Measurements from ENCODE around the gene C12orf76. TPM values are rescaled to one million over a fixed set of nuclear protein-coding genes. Genes with fewer than 3 reads are reported as not detected.
"Not testable (repeated sequence)": the region's sequence is repeated elsewhere in the genome, so short reads cannot be mapped to it uniquely, and the experiment has no call there.

Gene C12orf76
- total RNA-seq, 1 donor from 2014 or later: 14.7 TPM

- peak in 1 of 2 donors; percentile 19 for DNase-seq (ENCODE audit: low read depth in 2 of 2)
These were observed 25.0 kb downstream of the C12orf76 start for GRCh38 chr12:110023059-110023980.

GRCh38 chr12:110020956-110021355, 27.4 kb downstream of the C12orf76 start:
- DNase-seq (ENCODE audit: low read depth in 2 of 2): no peak

GRCh38 chr12:110015132-110015531, 33.2 kb downstream of the C12orf76 start:
- DNase-seq (ENCODE audit: low read depth in 2 of 2): peak; percentile 80 to 87

- DNase-seq (ENCODE audit: low read depth in 2 of 2): no peak
These were observed 35.7 kb downstream of the C12orf76 start for GRCh38 chr12:110012659-110013058.

GRCh38 chr12:110012137-110012536, 36.2 kb downstream of the C12orf76 start:
- DNase-seq (ENCODE audit: low read depth in 2 of 2): no peak

- DNase-seq (ENCODE audit: low read depth in 2 of 2): no peak
These were observed 37.2 kb downstream of the C12orf76 start for GRCh38 chr12:110010853-110011723.

- DNase-seq (ENCODE audit: low read depth in 2 of 2): not testable (repeated sequence)
These were observed 39.5 kb downstream of the C12orf76 start for GRCh38 chr12:110008681-110009398.

GRCh38 chr12:110007881-110008280, 40.4 kb downstream of the C12orf76 start:
- no peak for DNase-seq (ENCODE audit: low read depth in 2 of 2)

- DNase-seq (ENCODE audit: low read depth in 2 of 2): no peak
These were observed 42.2 kb downstream of the C12orf76 start for GRCh38 chr12:110006115-110006514.

GRCh38 chr12:110005319-110005973, 42.9 kb downstream of the C12orf76 start:
- DNase-seq (ENCODE audit: low read depth in 2 of 2): no peak

GRCh38 chr12:110004598-110004997, 43.7 kb downstream of the C12orf76 start:
- no peak for DNase-seq (ENCODE audit: low read depth in 2 of 2)

GRCh38 chr12:110002676-110003515, 45.4 kb downstream of the C12orf76 start:
- peak in 1 of 2 donors; percentile 28 for DNase-seq (ENCODE audit: low read depth in 2 of 2)

- peak in 1 of 2 donors; percentile 49 for DNase-seq (ENCODE audit: low read depth in 2 of 2)
These were observed 46.7 kb downstream of the C12orf76 start for GRCh38 chr12:110001596-110001995.

GRCh38 chr12:109999983-110000505, 48.3 kb downstream of the C12orf76 start:
- DNase-seq (ENCODE audit: low read depth in 2 of 2): peak in 1 of 2 donors; percentile 41

GRCh38 chr12:109999649-109999971, 48.7 kb downstream of the C12orf76 start:
- DNase-seq (ENCODE audit: low read depth in 2 of 2): no peak

GRCh38 chr12:109998904-109999648, 49.2 kb downstream of the C12orf76 start, which contains the start of gene ANKRD13A:
ANKRD13A (plus strand) TSS chr12:109999430; CDS start chr12:109999689, 259 bp downstream.
- DNase-seq (ENCODE audit: low read depth in 2 of 2): peak; percentile 97

GRCh38 chr12:109998241-109998903, 50.0 kb downstream of the C12orf76 start:
- DNase-seq (ENCODE audit: low read depth in 2 of 2): no peak

GRCh38 chr12:109997393-109997792, 50.9 kb downstream of the C12orf76 start:
- DNase-seq (ENCODE audit: low read depth in 2 of 2): no peak

GRCh38 chr12:109996483-109996853, 51.9 kb downstream of the C12orf76 start:
- no peak for DNase-seq (ENCODE audit: low read depth in 2 of 2)

Measured in lung microvascular endothelial cell (primary cell).